GM18517 (cell line): ENCODE results near the gene SLX9.
"Not testable (repeated sequence)": the region's sequence is repeated elsewhere in the genome, so short reads cannot be mapped to it uniquely, and the experiment has no call there.

Experiments used
- ATAC-seq: cut with Tn5 transposase; IDR thresholded peaks from one replicate; pipeline ENCODE4 v1.9.1; 2021; ENCODE audit warnings: mild to moderate bottlenecking, moderate library complexity; ENCODE audit not compliant: unreplicated experiment

The SLX9 gene

GRCh38 chr21:44914176-44914874 lies 25.5 kb upstream of the SLX9 start:
- ATAC-seq = no peak

GRCh38 chr21:44916965-44917364 lies 22.9 kb upstream of the SLX9 start:
- no peak for ATAC-seq

DNA sequence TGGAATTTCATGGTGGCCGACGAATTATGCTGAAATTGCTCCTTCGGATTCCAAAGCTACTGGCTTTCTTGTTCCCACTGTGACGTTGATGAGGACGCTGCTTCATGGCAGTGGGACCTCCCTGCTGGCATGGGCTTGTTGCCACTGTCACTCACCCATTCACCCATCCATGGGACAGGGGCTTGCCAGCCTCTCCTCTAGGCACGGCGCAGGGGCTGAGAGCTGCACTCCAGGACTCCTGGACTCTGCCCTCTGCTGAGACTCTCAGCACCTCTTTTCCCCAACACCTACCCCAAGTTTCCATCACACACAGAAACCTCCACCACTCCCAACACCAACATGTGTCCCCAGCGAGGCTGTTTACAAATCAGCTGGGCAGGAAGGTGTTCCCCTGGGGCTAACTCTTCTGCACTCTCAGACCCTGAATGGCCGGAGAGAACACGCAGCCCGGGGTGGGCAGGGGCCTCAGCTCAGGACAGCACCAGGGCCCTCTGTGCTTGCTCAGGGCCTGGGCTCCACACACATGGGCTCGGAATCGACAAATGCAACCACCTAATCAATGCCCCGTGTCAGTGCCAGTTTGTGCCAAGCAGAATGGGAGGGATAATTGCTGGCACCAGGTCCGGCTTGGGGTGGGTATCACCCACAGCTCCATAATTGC lies 22.3 kb upstream of the SLX9 start:
- ATAC-seq = no peak

DNA sequence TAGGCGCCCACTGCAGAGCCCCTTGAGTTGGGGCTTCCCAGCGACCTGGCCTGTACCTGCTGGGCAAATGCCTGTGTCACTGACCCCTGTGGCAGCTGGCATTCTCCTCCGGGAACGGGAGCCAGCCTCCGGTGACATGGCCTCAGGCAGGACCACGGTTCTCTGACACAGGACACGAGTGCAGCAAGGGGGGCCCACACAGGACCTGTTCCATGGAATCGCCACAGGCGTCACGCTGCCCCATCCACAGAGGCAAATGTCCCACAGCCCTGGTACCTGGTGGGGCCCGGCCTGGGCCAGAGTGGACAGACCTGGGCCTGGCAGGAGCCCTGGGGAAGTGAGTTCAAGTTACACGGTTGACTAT lies 21.7 kb upstream of the SLX9 start:
- ATAC-seq = no peak

DNA sequence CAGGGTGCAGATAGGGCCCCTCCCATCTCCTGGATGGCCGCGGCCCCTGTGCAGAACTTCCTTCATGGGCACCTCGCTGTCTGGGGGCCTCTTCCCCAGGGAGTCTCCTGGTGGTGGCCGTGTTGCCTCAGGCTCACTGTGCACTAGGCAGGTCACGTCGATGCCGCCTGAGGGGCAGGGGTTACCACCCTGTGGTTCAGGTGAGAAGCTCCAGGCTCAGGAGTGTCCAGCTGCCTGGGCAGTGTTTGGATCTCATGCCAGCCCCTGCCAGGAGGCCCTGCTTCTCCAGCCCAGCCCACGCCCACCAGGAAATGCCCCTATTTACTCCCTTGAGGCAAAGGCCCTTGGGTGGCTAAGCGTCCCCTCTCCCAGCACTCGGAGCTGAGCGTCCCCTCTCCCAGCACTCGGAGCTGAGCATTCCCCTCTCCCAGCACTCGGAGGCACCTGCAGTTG lies 21.2 kb upstream of the SLX9 start:
- ATAC-seq = no peak

- no peak for ATAC-seq
Measured at GRCh38 chr21:44919111-44919912, 20.5 kb upstream of the SLX9 start.

DNA sequence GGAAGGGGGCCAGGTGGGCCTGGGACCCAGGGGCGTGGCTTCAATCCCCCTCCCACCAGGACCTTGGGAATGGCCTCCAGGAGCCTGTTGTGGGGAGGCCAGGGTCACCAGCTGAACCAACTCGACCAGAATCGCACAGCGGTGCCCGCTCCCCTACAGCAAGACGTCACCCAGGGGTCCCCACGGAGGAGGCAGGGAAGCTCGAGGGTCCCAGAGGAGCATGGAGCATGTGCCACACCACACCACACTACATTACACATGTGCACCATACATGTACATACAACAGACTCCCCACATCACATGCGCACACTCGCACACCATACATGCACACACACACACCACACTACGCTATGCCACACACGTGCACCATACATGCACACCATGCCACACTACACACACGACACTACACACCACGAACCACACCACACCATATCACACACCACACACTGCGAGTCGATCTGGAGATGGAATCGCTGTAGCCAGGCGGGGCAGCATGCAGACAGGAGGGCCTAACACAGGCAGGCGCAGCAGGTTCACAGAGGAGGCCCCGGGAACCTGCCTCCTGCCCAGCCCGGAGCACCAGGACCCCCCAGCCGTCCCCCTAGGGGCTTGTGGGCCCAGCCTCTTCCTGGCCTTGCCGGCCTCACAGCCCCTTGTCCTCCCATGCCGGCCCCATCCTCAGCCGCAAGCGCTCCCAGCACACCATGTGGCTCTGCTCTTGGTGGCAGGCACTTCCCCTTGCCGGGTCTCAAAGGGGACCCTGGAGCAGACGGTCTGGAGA lies 19.7 kb upstream of the SLX9 start:
- no peak for ATAC-seq

DNA sequence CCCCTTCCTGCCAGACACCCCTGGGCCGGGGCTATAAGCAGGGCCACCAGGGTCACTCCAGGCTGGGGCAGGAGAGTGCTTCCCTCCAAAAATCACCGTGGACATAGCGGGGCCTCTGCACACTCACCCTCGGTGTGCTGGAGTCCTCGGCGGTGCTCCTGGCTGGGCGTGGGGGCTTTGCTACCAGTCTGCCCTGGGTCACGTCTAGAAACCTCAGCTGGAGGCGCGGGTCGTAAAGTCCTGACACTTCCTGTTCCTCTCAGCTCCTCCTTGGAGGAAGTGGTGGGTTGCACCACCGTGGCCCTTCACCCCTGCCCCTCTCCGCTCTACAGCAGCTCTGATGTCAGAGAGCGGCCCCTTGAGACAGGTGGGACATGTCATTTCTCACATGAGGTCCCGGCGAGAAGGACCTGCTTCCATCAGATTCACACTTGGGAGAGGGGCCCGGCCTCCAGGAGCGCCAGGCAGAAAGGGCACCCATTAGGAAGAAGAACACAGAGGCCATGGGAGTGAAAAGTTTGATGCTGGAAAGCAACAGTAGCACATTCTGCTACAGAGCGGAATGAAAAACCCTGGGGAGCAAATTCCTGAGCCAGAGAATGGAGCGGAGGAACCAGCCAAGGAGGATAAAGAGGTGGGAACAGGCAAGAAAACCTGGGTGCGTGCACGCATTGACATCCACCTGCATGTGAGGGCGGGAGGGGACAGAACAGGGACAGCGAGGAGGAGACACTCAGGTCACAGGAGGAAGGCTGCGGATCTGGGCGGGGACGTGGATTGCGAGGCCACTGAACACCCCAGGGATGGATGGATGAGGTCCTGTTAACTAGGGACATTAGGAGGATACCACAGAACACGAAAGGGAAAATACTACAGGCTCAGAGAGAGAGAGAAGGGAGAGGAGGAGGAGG lies 18.9 kb upstream of the SLX9 start, which contains the start of gene ITGB2:
TSS of gene ITGB2 (minus strand) at position 206 of the 911 bp plus-strand sequence. CDS start 10,117 bp downstream, outside the sequence.
- ATAC-seq = no peak

DNA sequence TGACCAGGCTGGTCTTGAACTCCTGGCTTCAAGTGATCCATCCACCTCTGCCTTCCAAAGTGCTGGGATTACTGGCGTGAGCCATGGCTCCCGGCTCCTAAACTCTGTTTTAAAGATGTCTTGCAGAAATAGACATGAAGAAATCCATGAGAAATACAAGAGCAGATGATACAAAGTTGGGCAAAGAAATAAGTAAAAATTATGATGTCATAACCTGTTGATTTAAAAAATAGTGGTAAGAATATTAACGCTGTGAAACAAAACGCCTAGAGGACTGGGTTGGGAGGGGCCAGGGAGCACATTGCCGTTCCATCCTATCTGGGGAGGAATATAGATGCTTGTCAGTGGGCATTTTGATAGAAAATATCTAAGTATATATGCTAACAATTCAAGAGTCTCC lies 17.9 kb upstream of the SLX9 start:
- no peak for ATAC-seq

DNA sequence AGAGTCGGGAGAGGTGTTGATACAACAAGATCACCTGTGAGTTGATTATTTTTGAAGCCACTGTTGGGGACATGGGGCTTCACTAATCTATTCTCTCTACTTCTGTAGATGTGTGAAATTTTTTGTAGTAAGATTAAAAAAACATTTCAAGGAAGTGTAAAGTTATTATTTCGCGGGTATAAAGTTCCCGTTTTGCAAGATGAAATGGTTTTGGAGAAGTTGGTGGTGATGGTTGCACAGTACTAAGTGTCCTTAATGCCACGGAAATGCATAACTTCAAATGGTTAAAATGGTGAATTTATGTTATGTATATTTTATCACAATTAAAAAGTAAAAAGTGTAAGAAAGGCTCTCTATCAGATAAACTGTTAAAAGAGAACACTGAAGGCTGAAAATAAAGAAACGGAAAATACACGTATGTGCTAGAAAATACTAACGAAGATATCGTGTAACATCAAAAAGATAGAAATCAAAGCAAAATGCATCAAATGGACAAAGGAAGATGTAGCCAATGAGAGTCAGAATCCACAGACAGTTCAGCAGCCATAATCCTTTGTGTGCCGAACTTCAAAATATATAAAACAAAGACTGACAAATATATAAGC lies 16.2 kb upstream of the SLX9 start:
- ATAC-seq = no peak

DNA sequence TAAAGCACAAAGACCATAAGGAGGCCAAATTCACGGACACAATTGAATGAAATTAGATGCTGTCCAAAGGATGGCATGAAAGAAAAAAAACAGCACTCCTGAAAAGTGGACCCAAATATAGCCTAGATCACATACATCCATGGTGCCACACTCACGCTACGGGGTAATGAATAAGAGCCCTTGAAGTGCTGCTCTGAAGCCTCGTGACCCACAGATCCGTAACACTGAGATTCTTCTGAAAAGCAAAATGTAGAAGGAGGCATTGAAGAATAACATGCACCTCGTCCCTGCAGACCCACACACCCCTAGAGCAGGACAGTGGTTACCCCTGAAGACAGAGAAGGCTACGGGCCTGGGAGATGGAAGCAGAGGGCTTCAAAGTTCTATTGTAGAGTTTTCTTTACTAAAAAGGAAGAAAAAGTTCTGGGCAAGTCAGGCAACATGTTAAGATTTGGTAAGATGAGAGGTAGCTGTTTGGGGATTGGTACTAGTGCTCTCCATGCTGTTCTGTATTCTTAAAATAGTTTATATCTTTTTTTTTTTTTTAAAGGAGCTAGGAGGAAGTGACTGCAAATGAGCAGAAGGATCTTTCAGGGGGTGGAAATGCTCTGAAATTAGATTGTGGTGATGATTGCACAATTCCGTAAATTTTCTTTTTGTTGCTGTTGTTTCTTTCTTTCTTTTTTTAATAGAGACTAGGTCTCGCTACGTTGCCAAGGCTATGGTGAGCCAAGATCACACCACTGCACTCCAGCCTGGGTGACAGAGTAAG lies 15.0 kb upstream of the SLX9 start:
- no peak for ATAC-seq

GRCh38 chr21:44925378-44925755 lies 14.5 kb upstream of the SLX9 start:
- no peak for ATAC-seq

GRCh38 chr21:44926331-44927101 lies 13.3 kb upstream of the SLX9 start:
- ATAC-seq = no peak

DNA sequence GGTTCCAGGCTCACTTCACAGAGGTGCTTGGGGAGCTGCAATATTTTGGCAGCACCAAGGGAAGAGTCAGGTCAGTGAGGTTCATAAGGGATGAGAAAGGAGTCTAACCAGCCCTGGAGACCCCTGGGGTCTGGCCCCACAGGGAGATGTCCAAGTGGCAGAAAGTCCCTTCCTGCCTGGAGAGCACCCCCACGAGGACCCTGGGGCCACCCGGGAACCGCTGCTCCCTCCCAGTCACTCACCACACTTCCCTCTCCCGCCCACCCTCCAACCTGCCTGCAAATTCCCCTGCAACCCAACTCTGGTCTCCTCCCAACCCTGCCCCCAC lies 12.6 kb upstream of the SLX9 start:
- no peak for ATAC-seq

DNA sequence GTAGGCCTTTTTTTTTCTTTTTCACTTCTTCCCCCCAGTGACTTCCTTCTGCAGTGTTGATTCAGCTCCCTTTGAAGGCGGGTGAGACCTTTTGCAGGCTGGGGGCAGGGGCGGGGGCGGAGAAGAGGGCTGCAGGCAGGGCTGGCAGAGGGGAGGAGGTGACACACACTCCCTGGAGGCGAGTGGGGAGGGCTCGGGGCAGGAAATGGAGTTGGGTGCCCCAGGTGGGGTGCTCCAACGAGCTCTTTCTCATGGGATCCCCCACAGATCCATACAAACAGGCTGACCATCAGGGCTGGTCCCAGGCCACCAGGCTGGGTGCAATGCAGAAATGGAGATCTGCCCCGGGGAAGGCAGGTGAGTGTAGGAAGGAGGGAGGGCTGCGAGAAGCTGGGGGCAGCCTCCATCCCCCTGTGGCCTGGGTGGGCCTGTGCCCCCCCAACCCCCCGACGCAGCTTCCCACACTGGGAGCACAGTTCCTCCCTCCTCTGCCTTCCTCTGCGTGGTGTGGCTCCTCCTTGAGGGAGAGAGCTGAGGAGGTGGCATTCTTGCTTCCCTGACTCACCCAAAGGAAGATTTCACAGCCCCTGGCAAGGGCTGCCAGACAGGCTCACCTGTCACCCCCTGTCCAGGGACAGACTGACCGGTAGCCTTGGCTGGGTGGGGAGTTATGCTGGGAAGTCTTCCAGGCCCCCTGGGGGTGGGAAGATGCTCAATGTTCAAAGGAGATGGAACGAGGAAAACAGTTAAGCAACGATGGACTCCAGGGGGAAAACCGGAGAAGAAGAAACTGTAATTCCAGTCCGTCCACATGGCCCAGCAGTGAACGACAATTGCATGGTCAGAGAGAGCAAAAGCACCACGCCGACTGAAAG lies 12.0 kb upstream of the SLX9 start:
- no peak for ATAC-seq

- ATAC-seq = not testable (repeated sequence)
Measured at GRCh38 chr21:44928500-44929241, 11.2 kb upstream of the SLX9 start.
